NCI-H2227 (cell line): ENCODE data around the gene PGF.
"Not testable (repeated sequence)": the region's sequence is repeated elsewhere in the genome, so short reads cannot be mapped to it uniquely, and the experiment has no call there.

Source experiments
- DNase-seq: peaks from one replicate; lab custom pipeline; 2025; ENCODE audit not compliant: unreplicated experiment; lab: John Stamatoyannopoulos, UW

PGF gene

GRCh38 chr14:74945261-74945851 is 10.0 kb downstream of the PGF start:
- DNase-seq = peak; percentile 34

- no peak for DNase-seq
These were observed 12.8 kb downstream of the PGF start for GRCh38 chr14:74942608-74943007.

- no peak for DNase-seq
These were observed 13.2 kb downstream of the PGF start for GRCh38 chr14:74942181-74942580.

- no peak for DNase-seq
These were observed 13.7 kb downstream of the PGF start for GRCh38 chr14:74941676-74942097.

GRCh38 chr14:74940956-74941565 is 14.3 kb downstream of the PGF start:
- no peak for DNase-seq

- no peak for DNase-seq
These were observed 16.6 kb downstream of the PGF start for GRCh38 chr14:74938531-74939495.

GRCh38 chr14:74937171-74937570 is 18.2 kb downstream of the PGF start:
- no peak for DNase-seq

- DNase-seq = no peak
These were observed 18.7 kb downstream of the PGF start for GRCh38 chr14:74936731-74937130.

GRCh38 chr14:74936151-74936550 is 19.2 kb downstream of the PGF start:
- DNase-seq = no peak

GRCh38 chr14:74935360-74935680 is 20.1 kb downstream of the PGF start:
- no peak for DNase-seq

- no peak for DNase-seq
These were observed 20.7 kb downstream of the PGF start for GRCh38 chr14:74934476-74935359.

- DNase-seq = no peak
These were observed 21.4 kb downstream of the PGF start for GRCh38 chr14:74934041-74934440.

GRCh38 chr14:74932936-74933335 is 22.5 kb downstream of the PGF start:
- not testable (repeated sequence) for DNase-seq

GRCh38 chr14:74932401-74932901 is 22.9 kb downstream of the PGF start:
- no peak for DNase-seq

- DNase-seq = not testable (repeated sequence)
These were observed 23.7 kb downstream of the PGF start for GRCh38 chr14:74931744-74932143.

GRCh38 chr14:74929242-74929641 is 26.2 kb downstream of the PGF start:
- DNase-seq = no peak

- no peak for DNase-seq
These were observed 28.2 kb downstream of the PGF start for GRCh38 chr14:74927225-74927624.

GRCh38 chr14:74924061-74924460 is 31.3 kb downstream of the PGF start:
- DNase-seq = no peak

GRCh38 chr14:74922752-74923401 is 32.5 kb downstream of the PGF start, which contains the start of gene RPS6KL1:
RPS6KL1 (minus strand) TSS chr14:74923260; CDS start chr14:74921541, 1,719 bp downstream.
- peak; percentile 93 for DNase-seq
